Endothelial cell of umbilical vein (primary cell): ENCODE data around the gene CNTFR. TPM values are rescaled to one million over a fixed set of nuclear protein-coding genes. Genes with fewer than 3 reads are reported as not detected.

Experiments used
- BruUV-seq: library from RNA; stranded (reverse); fragments of 400-500 nt; replicated peaks from 2 replicates; lab custom pipeline; 2021; lab: Mats Ljungman, UMichigan
- CTCF ChIA-PET: fragments of 300-600, 350-600 bp; sonication (Branson Sonifier 250); formaldehyde crosslinking; loops from one replicate; lab custom pipeline; 2021; ENCODE audit warnings: antibody characterized with exemption, inconsistent platforms; lab: Charles Lee
- POLR2A ChIA-PET: fragments of 300-600, 350-600 bp; sonication (Branson Sonifier 250); formaldehyde crosslinking; loops from one replicate; lab custom pipeline; 2021; ENCODE audit warnings: antibody characterized with exemption, inconsistent platforms; lab: Charles Lee
- DNase-seq: peaks from one replicate; pipeline ENCODE4 v3.0.0-alpha.2; 2011; ENCODE audit warnings: low read depth, low spot score
- FAIRE-seq: peaks from 2 replicates; lab custom pipeline; 2011; peaks lifted over from hg19 to GRCh38; lab: Jason Lieb, UNC
- H2AFZ ChIP-seq: 2 replicates; pipeline ENCODE4 v1.6.0; 2012; ENCODE audit warnings: low read depth, low read length, control low read depth, inconsistent platforms
- H3K27ac ChIP-seq: 2 replicates; pipeline ENCODE4 v1.5.1; 2011; ENCODE audit warnings: low read depth, mild to moderate bottlenecking, control low read depth, low read length, moderate library complexity; ENCODE audit not compliant: insufficient read depth
- H3K27me3 ChIP-seq, 2 experiments: 2 replicates each; pipeline versions ENCODE4 v1.6.0 to v1.6.1; 2011; ENCODE audit warnings: low read length in 2 of 2, mixed read lengths in 1 of 2; ENCODE audit not compliant: control insufficient read depth in 2 of 2, insufficient read depth in 2 of 2
- H3K36me3 ChIP-seq, 2 experiments: 2 replicates in 1 of 2; 3 replicates in 1 of 2; pipeline ENCODE4 v1.5.1; 2011; ENCODE audit warnings: low read length in 2 of 2, mild to moderate bottlenecking in 1 of 2, moderate library complexity in 1 of 2; ENCODE audit not compliant: control insufficient read depth in 2 of 2, insufficient read depth in 2 of 2; ENCODE audit errors: extremely low read depth in 1 of 2
- H3K4me1 ChIP-seq: 3 replicates; pipeline ENCODE4 v1.5.1; 2011; ENCODE audit warnings: mild to moderate bottlenecking, low read length; ENCODE audit not compliant: control insufficient read depth, insufficient read depth; ENCODE audit errors: extremely low read depth
- H3K4me2 ChIP-seq: 2 replicates; pipeline ENCODE4 v1.6.1; 2011; ENCODE audit warnings: low read length, control low read depth, mixed read lengths; ENCODE audit not compliant: insufficient read depth
- H3K4me3 ChIP-seq, 3 experiments: fragments of 200-600 bp in 1 of 3; sonication (generic), shearing (Covaris generic) in 1 of 3; replicated peaks in 1 of 3; 2 replicates each; pipeline ENCODE4 v1.5.1; 2011 to 2016; ENCODE audit warnings: control low read depth in 3 of 3, low read length in 3 of 3, mild to moderate bottlenecking in 2 of 3, inconsistent platforms in 1 of 3, low read depth in 1 of 3, moderate library complexity in 1 of 3; ENCODE audit not compliant: insufficient read depth in 1 of 3
- H3K79me2 ChIP-seq: 2 replicates; pipeline ENCODE4 v1.6.0; 2012; ENCODE audit warnings: low read length, inconsistent platforms; ENCODE audit not compliant: control insufficient read depth, insufficient read depth
- H3K9ac ChIP-seq: replicated peaks from 2 replicates; pipeline ENCODE3; 2011; ENCODE audit warnings: low read length, control low read depth; ENCODE audit not compliant: insufficient read depth; ENCODE audit errors: extremely low read depth
- H3K9me1 ChIP-seq: replicated peaks from 3 replicates; pipeline ENCODE4 v1.6.0; 2011; ENCODE audit warnings: mild to moderate bottlenecking, low read length; ENCODE audit not compliant: control insufficient read depth, insufficient read depth; ENCODE audit errors: extremely low read depth
- H3K9me3 ChIP-seq: replicated peaks from 2 replicates; pipeline ENCODE4 v1.5.1; 2012; ENCODE audit warnings: low read length, inconsistent platforms; ENCODE audit not compliant: control insufficient read depth, insufficient read depth
- H4K20me1 ChIP-seq: replicated peaks from 2 replicates; pipeline ENCODE3; 2011; ENCODE audit warnings: mild to moderate bottlenecking, low read length; ENCODE audit not compliant: control insufficient read depth, insufficient read depth; ENCODE audit errors: extremely low read depth
- EZH2 ChIP-seq: IDR thresholded peaks from 2 replicates; pipeline ENCODE4 v1.6.1; 2012; ENCODE audit warnings: borderline replicate concordance, low read depth, mild to moderate bottlenecking, moderate library complexity, low read length, inconsistent platforms; ENCODE audit not compliant: severe bottlenecking
- FOS ChIP-seq: IDR thresholded peaks from 2 replicates; pipeline ENCODE4 v1.6.1; 2011; ENCODE audit warnings: mild to moderate bottlenecking, low read length, moderate library complexity, borderline replicate concordance; ENCODE audit not compliant: insufficient read depth
- JUN ChIP-seq: IDR thresholded peaks from 2 replicates; pipeline ENCODE4 v1.6.1; 2011; ENCODE audit warnings: borderline replicate concordance, low read depth; ENCODE audit not compliant: insufficient read length, insufficient read depth
- MYC ChIP-seq: IDR thresholded peaks from one replicate; pipeline ENCODE4 v1.6.1; 2011; ENCODE audit warnings: mild to moderate bottlenecking, low read depth, low read length
- POLR2A ChIP-seq: IDR thresholded peaks from 2 replicates; pipeline ENCODE4 v1.6.1; 2012; ENCODE audit warnings: low read depth, mild to moderate bottlenecking, control low read depth, low read length
- POLR2AphosphoS5 ChIP-seq: IDR thresholded peaks from 2 replicates; pipeline ENCODE4 v1.6.1; 2012; ENCODE audit warnings: low read depth, mild to moderate bottlenecking, control low read depth, low read length, moderate library complexity; ENCODE audit not compliant: insufficient read depth
- dilution Hi-C: fragments of 300-500 bp; cut with MboI; formaldehyde crosslinking; loops from one replicate; pipeline ENCODE4 v1.15.0; 2019; ENCODE audit warnings: low sequenced_read_pairs; ENCODE audit not compliant: extremely low pct_ligation_motif_present
- intact Hi-C: fragments of 100-400 bp; cut with micrococcal nuclease; formaldehyde crosslinking; loops from one replicate; pipeline ENCODE4 v1.10.0; 2022
- polyA plus RNA-seq, 4 experiments: library from polyadenylated mRNA; depleted of rRNA in 3 of 4; stranded (reverse) in 3 of 4; unstranded in 1 of 4; fragments of >200 nt; gene quantifications; 2 replicates each; pipeline versions ENCODE4 v1.2.1 to v1.2.3, GENCODE V29; 2011 to 2012; ENCODE audit warnings: missing spikeins in 1 of 4
- total RNA-seq: library from RNA; stranded (reverse); gene quantifications from 2 replicates; pipeline ENCODE4 v1.2.3, GENCODE V29; 2021
- TF ChIP-seq, protein P1 (sequence below), 2 donors: IDR thresholded peaks; 1 replicate in 1 of 2; 2 replicates in 1 of 2; pipeline ENCODE4 v1.5.1; 2011; ENCODE audit warnings: low read length in 2 of 2, mild to moderate bottlenecking in 2 of 2, moderate library complexity in 2 of 2, control low read depth in 1 of 2, inconsistent platforms in 1 of 2, low read depth in 1 of 2; ENCODE audit not compliant: insufficient read depth in 1 of 2; ENCODE audit errors: extremely low read depth in 1 of 2
- TF ChIP-seq, protein P2 (sequence below): IDR thresholded peaks from 2 replicates; pipeline ENCODE4 v1.6.1; 2011; ENCODE audit not compliant: insufficient read depth, insufficient read length

The CNTFR gene
- total and polyA plus RNA-seq, 2 donors (not counting 3 experiments of a cell fraction or from before 2014, with no cell fraction given), result not detected

DNA sequence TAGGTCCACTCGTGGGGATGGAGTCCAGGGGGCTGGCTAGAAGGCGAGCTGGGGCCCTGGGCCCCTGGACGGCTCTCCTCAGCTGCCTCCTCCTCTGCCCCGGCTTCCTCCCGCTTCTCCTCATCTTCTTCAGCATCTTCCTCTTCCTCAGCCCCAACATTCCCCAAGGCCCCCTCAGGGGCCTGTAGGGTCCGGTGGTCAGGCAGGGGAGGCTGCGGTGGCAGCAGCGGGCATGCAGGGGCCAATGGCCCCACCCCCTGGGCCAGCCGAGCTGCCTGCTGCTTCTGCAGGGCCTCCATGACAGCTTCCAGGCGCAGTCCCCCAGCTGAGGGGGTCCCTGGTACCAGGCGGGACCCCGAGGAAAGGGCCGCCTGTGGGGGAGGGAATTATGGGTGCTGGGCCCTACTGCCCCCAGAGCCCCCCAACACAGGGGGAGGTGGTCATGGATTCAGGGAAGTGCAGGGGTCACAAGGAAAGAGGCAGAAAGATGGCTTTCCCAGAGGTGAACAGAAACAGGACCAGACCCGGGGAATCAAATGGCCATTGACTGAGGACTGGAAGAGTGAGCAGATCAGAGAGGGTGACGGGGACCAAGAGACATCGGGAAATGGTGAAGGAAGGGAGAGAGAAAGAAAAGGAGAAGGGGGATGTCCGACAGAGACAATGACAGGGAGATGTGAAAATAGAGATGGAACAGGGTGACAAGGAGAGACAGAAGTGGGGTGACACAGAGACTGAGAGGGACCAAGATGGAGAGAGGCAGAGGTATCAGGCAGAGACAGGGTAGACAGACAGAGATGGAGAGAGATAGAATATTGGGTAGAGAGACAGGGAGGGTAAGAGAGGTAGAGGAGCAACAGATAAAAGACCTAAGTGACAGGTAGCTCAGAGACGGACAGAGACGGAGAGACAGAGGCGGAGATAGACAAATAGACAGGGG lies 38.5 kb upstream of the CNTFR start:
- no peak overlapping the region for H3K4me3 ChIP-seq
- no peak overlapping the region for H2AFZ ChIP-seq
- no peak overlapping the region for H3K4me2 ChIP-seq
- H3K9me3 ChIP-seq, result no peaks in the 10 kb centered on the region
- ChIA-PET POLR2A (no interaction called here), CTCF (interaction anchor here (1.0 kb wide), 1 partner anchor 14 kb away, joined by 3 read pairs; no protein-coding TSS in a partner anchor)
- TF ChIP-seq POLR2A, result no peak
- no peak for TF ChIP-seq JUN
- no peak for TF ChIP-seq POLR2AphosphoS5
- TF ChIP-seq FOS, result no peak
- no peak for TF ChIP-seq MYC
- TF ChIP-seq EZH2, result no peak
- TF ChIP-seq, protein P1, sequence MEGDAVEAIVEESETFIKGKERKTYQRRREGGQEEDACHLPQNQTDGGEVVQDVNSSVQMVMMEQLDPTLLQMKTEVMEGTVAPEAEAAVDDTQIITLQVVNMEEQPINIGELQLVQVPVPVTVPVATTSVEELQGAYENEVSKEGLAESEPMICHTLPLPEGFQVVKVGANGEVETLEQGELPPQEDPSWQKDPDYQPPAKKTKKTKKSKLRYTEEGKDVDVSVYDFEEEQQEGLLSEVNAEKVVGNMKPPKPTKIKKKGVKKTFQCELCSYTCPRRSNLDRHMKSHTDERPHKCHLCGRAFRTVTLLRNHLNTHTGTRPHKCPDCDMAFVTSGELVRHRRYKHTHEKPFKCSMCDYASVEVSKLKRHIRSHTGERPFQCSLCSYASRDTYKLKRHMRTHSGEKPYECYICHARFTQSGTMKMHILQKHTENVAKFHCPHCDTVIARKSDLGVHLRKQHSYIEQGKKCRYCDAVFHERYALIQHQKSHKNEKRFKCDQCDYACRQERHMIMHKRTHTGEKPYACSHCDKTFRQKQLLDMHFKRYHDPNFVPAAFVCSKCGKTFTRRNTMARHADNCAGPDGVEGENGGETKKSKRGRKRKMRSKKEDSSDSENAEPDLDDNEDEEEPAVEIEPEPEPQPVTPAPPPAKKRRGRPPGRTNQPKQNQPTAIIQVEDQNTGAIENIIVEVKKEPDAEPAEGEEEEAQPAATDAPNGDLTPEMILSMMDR (IDR thresholded peaks at IDR 0.05; ENCODE audit: extremely low read depth in 1 of 2, insufficient read depth in 1 of 2, low read depth in 1 of 2, low read length in 2 of 2), result no peak
- TF ChIP-seq, protein P2, sequence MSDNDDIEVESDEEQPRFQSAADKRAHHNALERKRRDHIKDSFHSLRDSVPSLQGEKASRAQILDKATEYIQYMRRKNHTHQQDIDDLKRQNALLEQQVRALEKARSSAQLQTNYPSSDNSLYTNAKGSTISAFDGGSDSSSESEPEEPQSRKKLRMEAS, result no peak
- H3K27ac ChIP-seq, result no peak overlapping the region
- no peak overlapping the region for H3K9ac ChIP-seq
- peaks cover 71 to 82% of the 10 kb centered on the region in 2 experiments for H3K27me3 ChIP-seq
- intact Hi-C loops (no loop called here), dilution Hi-C loops (no loop called here)
- H3K79me2 ChIP-seq, result no peaks in the 10 kb centered on the region
- H3K36me3 ChIP-seq, result no peaks in the 10 kb centered on the region
- no TSS peak for BruUV-seq
- H3K4me1 ChIP-seq, result peaks cover 7% of the 10 kb centered on the region
- DNase-seq, result no peak
- no peaks in the 10 kb centered on the region for H4K20me1 ChIP-seq
- no peaks in the 10 kb centered on the region for H3K9me1 ChIP-seq
- FAIRE-seq, result no peak
